Measurements from ENCODE around the gene CDKN2B.
"Not testable (repeated sequence)": the region's sequence is repeated elsewhere in the genome, so short reads cannot be mapped to it uniquely, and the experiment has no call there.

Gene CDKN2B

GRCh38 chr9:21968331-21969010 lies 40.6 kb downstream of the CDKN2B start:
- DNase-seq = no peak

DNA sequence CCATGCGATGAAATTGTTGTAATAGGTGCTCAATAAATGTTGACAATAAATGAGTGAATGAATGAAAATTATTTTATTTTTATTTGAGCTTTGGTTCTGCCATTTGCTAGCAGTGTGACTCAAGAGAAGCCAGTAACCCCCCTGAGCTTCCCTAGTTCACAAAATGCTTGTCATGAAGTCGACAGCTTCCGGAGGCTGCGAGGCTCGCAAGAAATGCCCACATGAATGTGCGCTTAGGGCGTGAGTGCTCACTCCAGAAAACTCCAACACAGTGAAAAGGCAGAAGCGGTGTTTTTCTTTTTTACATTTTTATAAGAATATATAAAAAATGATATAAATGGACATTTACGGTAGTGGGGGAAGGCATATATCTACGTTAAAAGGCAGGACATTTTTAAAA lies 41.4 kb downstream of the CDKN2B start:
- no peak for DNase-seq

DNA sequence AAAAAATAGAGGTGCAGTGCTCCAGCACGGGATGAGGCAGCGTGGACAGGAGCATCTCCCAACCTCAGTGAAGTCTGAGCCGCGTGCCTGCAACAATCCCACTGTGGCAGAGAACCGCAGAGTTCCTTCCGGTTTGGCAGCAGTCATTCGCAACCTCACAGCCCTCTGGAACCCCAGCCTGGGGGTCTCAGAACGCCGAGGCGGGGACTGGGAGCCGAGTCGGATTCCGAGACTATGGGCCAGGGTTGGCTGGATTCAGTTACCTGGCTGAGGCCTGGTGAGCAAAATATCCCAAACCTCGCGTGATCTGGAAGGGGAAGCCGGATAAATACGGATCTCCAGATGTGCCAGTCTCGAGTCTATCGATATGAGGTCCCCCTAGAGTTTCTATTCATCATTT lies 41.9 kb downstream of the CDKN2B start:
- DNase-seq = no peak

- DNase-seq = no peak
Observed at GRCh38 chr9:21966140-21966851, 42.8 kb downstream of the CDKN2B start.

DNA sequence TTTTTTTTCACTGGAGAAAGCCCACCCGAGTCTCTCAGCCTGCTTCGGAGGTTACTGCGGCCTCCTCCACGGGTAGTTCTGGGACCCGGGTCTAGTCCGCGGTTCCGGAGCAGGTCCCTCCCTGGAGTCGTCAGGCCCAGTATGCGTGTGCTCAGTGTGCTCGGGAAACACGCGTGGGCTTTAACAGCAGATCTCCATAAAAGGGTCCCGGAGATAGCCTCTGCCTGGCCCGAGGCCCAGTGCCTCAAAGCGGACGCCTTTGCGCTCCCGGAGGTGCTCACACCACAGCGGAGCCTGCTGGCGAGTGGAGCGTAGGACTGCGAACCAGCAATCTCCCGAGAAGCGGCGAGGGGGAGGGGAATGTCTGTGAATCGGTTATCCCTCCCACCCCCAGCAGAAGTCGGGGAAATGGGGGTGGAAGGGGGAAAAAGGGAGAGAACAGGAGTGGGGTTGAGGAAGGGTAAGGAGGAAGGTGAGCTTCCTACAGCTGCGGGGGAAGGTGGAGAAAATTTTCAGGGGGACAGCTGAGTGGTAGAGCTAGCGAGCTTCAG lies 43.6 kb downstream of the CDKN2B start:
- DNase-seq = no peak

GRCh38 chr9:21964925-21965385 lies 44.1 kb downstream of the CDKN2B start:
- no peak for DNase-seq

GRCh38 chr9:21961569-21961968 lies 47.5 kb downstream of the CDKN2B start:
- no peak for DNase-seq

- DNase-seq = not testable (repeated sequence)
Observed at GRCh38 chr9:21959268-21959667, 49.8 kb downstream of the CDKN2B start.

DNA sequence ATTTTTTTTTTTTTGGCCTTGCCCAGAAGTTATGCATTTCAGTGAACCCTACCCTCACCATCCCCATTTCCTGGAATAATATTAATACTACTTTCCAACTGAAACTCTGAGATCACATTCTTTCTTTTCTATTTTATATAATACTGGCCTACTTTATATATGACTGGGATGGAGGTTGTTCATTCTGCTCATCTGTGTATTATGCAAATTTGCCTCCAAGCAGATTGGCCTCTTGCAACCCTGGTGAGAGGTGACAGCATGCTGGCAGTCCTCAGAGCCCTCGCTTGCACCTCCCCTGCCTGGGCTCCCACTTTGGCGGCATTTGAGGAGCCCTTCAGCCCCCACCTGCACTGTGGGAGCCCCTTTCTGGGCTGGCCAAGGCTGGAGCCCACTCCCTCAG lies 50.3 kb downstream of the CDKN2B start:
- DNase-seq = no peak
